Endothelial cell of umbilical vein (primary cell): ENCODE data around the gene TM4SF18. TPM values are rescaled to one million over a fixed set of nuclear protein-coding genes. Genes with fewer than 3 reads are reported as not detected.

Experiments
- BruUV-seq: library from RNA; stranded (reverse); fragments of 400-500 nt; replicated peaks from 2 replicates; lab custom pipeline; 2021; lab: Mats Ljungman, UMichigan
- CTCF ChIA-PET: fragments of 300-600, 350-600 bp; sonication (Branson Sonifier 250); formaldehyde crosslinking; loops from one replicate; lab custom pipeline; 2021; ENCODE audit warnings: antibody characterized with exemption, inconsistent platforms; lab: Charles Lee
- POLR2A ChIA-PET: fragments of 300-600, 350-600 bp; sonication (Branson Sonifier 250); formaldehyde crosslinking; loops from one replicate; lab custom pipeline; 2021; ENCODE audit warnings: antibody characterized with exemption, inconsistent platforms; lab: Charles Lee
- DNase-seq: peaks from one replicate; pipeline ENCODE4 v3.0.0-alpha.2; 2011; ENCODE audit warnings: low read depth, low spot score
- FAIRE-seq: peaks from 2 replicates; lab custom pipeline; 2011; peaks lifted over from hg19 to GRCh38; lab: Jason Lieb, UNC
- H2AFZ ChIP-seq: 2 replicates; pipeline ENCODE4 v1.6.0; 2012; ENCODE audit warnings: low read depth, low read length, control low read depth, inconsistent platforms
- H3K27ac ChIP-seq: 2 replicates; pipeline ENCODE4 v1.5.1; 2011; ENCODE audit warnings: low read depth, mild to moderate bottlenecking, control low read depth, low read length, moderate library complexity; ENCODE audit not compliant: insufficient read depth
- H3K27me3 ChIP-seq, 2 experiments: 2 replicates each; pipeline versions ENCODE4 v1.6.0 to v1.6.1; 2011; ENCODE audit warnings: low read length in 2 of 2, mixed read lengths in 1 of 2; ENCODE audit not compliant: control insufficient read depth in 2 of 2, insufficient read depth in 2 of 2
- H3K36me3 ChIP-seq, 2 experiments: 2 replicates in 1 of 2; 3 replicates in 1 of 2; pipeline ENCODE4 v1.5.1; 2011; ENCODE audit warnings: low read length in 2 of 2, mild to moderate bottlenecking in 1 of 2, moderate library complexity in 1 of 2; ENCODE audit not compliant: control insufficient read depth in 2 of 2, insufficient read depth in 2 of 2; ENCODE audit errors: extremely low read depth in 1 of 2
- H3K4me1 ChIP-seq: 3 replicates; pipeline ENCODE4 v1.5.1; 2011; ENCODE audit warnings: mild to moderate bottlenecking, low read length; ENCODE audit not compliant: control insufficient read depth, insufficient read depth; ENCODE audit errors: extremely low read depth
- H3K4me2 ChIP-seq: 2 replicates; pipeline ENCODE4 v1.6.1; 2011; ENCODE audit warnings: low read length, control low read depth, mixed read lengths; ENCODE audit not compliant: insufficient read depth
- H3K4me3 ChIP-seq, 3 experiments: fragments of 200-600 bp in 1 of 3; sonication (generic), shearing (Covaris generic) in 1 of 3; replicated peaks in 1 of 3; 2 replicates each; pipeline ENCODE4 v1.5.1; 2011 to 2016; ENCODE audit warnings: control low read depth in 3 of 3, low read length in 3 of 3, mild to moderate bottlenecking in 2 of 3, inconsistent platforms in 1 of 3, low read depth in 1 of 3, moderate library complexity in 1 of 3; ENCODE audit not compliant: insufficient read depth in 1 of 3
- H3K79me2 ChIP-seq: 2 replicates; pipeline ENCODE4 v1.6.0; 2012; ENCODE audit warnings: low read length, inconsistent platforms; ENCODE audit not compliant: control insufficient read depth, insufficient read depth
- H3K9ac ChIP-seq: replicated peaks from 2 replicates; pipeline ENCODE3; 2011; ENCODE audit warnings: low read length, control low read depth; ENCODE audit not compliant: insufficient read depth; ENCODE audit errors: extremely low read depth
- H3K9me1 ChIP-seq: replicated peaks from 3 replicates; pipeline ENCODE4 v1.6.0; 2011; ENCODE audit warnings: mild to moderate bottlenecking, low read length; ENCODE audit not compliant: control insufficient read depth, insufficient read depth; ENCODE audit errors: extremely low read depth
- H3K9me3 ChIP-seq: replicated peaks from 2 replicates; pipeline ENCODE4 v1.5.1; 2012; ENCODE audit warnings: low read length, inconsistent platforms; ENCODE audit not compliant: control insufficient read depth, insufficient read depth
- H4K20me1 ChIP-seq: replicated peaks from 2 replicates; pipeline ENCODE3; 2011; ENCODE audit warnings: mild to moderate bottlenecking, low read length; ENCODE audit not compliant: control insufficient read depth, insufficient read depth; ENCODE audit errors: extremely low read depth
- EZH2 ChIP-seq: IDR thresholded peaks from 2 replicates; pipeline ENCODE4 v1.6.1; 2012; ENCODE audit warnings: borderline replicate concordance, low read depth, mild to moderate bottlenecking, moderate library complexity, low read length, inconsistent platforms; ENCODE audit not compliant: severe bottlenecking
- FOS ChIP-seq: IDR thresholded peaks from 2 replicates; pipeline ENCODE4 v1.6.1; 2011; ENCODE audit warnings: mild to moderate bottlenecking, low read length, moderate library complexity, borderline replicate concordance; ENCODE audit not compliant: insufficient read depth
- GATA2 ChIP-seq: IDR thresholded peaks from 2 replicates; pipeline ENCODE4 v1.7.0; 2011; ENCODE audit warnings: low read depth, mild to moderate bottlenecking, moderate library complexity, mixed read lengths, low read length; ENCODE audit not compliant: insufficient read length, insufficient read depth
- JUN ChIP-seq: IDR thresholded peaks from 2 replicates; pipeline ENCODE4 v1.6.1; 2011; ENCODE audit warnings: borderline replicate concordance, low read depth; ENCODE audit not compliant: insufficient read length, insufficient read depth
- MYC ChIP-seq: IDR thresholded peaks from one replicate; pipeline ENCODE4 v1.6.1; 2011; ENCODE audit warnings: mild to moderate bottlenecking, low read depth, low read length
- POLR2A ChIP-seq: IDR thresholded peaks from 2 replicates; pipeline ENCODE4 v1.6.1; 2012; ENCODE audit warnings: low read depth, mild to moderate bottlenecking, control low read depth, low read length
- POLR2AphosphoS5 ChIP-seq: IDR thresholded peaks from 2 replicates; pipeline ENCODE4 v1.6.1; 2012; ENCODE audit warnings: low read depth, mild to moderate bottlenecking, control low read depth, low read length, moderate library complexity; ENCODE audit not compliant: insufficient read depth
- dilution Hi-C: fragments of 300-500 bp; cut with MboI; formaldehyde crosslinking; loops from one replicate; pipeline ENCODE4 v1.15.0; 2019; ENCODE audit warnings: low sequenced_read_pairs; ENCODE audit not compliant: extremely low pct_ligation_motif_present
- intact Hi-C: fragments of 100-400 bp; cut with micrococcal nuclease; formaldehyde crosslinking; loops from one replicate; pipeline ENCODE4 v1.10.0; 2022
- polyA plus RNA-seq, 4 experiments: library from polyadenylated mRNA; depleted of rRNA in 3 of 4; stranded (reverse) in 3 of 4; unstranded in 1 of 4; fragments of >200 nt; gene quantifications; 2 replicates each; pipeline versions ENCODE4 v1.2.1 to v1.2.3, GENCODE V29; 2011 to 2012; ENCODE audit warnings: missing spikeins in 1 of 4
- total RNA-seq: library from RNA; stranded (reverse); gene quantifications from 2 replicates; pipeline ENCODE4 v1.2.3, GENCODE V29; 2021
- TF ChIP-seq, protein P1 (sequence below), 2 donors: IDR thresholded peaks; 1 replicate in 1 of 2; 2 replicates in 1 of 2; pipeline ENCODE4 v1.5.1; 2011; ENCODE audit warnings: low read length in 2 of 2, mild to moderate bottlenecking in 2 of 2, moderate library complexity in 2 of 2, control low read depth in 1 of 2, inconsistent platforms in 1 of 2, low read depth in 1 of 2; ENCODE audit not compliant: insufficient read depth in 1 of 2; ENCODE audit errors: extremely low read depth in 1 of 2
- TF ChIP-seq, protein P2 (sequence below): IDR thresholded peaks from 2 replicates; pipeline ENCODE4 v1.6.1; 2011; ENCODE audit not compliant: insufficient read depth, insufficient read length

Gene TM4SF18
- total and polyA plus RNA-seq, 2 donors (not counting 3 experiments of a cell fraction or from before 2014, with no cell fraction given), result 158 to 163 TPM

DNA sequence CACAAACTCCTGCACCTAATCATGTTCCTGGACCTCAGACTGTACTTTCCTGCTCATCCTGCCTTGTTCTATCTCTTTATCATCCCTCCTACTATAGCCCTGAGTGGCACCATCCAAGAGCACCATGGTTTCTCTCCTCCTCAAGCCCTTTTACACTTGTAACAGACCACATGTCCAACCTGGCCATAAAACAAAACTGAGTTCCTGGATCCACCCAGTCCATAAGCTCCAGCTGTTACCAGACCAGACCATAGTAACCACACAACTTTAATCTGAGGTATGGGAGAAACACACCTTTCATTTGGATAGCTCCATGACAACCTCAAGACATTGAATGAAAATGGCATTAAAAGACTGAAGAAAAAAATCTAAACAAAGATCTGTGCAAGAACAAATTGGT, 9.1 kb downstream of the TM4SF18 start:
- Histone ChIP-seq H2AFZ (no peak overlapping the region), H3K36me3 (peaks cover 15 to 29% of the 10 kb centered on the region in 2 experiments), H3K9ac (no peak overlapping the region), H3K4me3 (no peak overlapping the region), H3K9me1 (no peaks in the 10 kb centered on the region), H3K27ac (no peak overlapping the region), H3K4me1 (peaks cover 11% of the 10 kb centered on the region), H3K4me2 (no peak overlapping the region), H4K20me1 (no peaks in the 10 kb centered on the region), H3K79me2 (no peaks in the 10 kb centered on the region), H3K27me3 (no peaks in the 10 kb centered on the region), H3K9me3 (no peaks in the 10 kb centered on the region)
- dilution Hi-C loops (no loop called here), intact Hi-C loops (no loop called here)
- ChIA-PET CTCF (interaction anchor here (0.9 to 1.4 kb wide), 4 partner anchors 9 to 484 kb away, joined by 3 to 5 read pairs (median 4); partner anchors contain the start of gene TM4SF18), POLR2A (no interaction called here)
- no peak for DNase-seq
- no peak for TF ChIP-seq JUN
- no peak for TF ChIP-seq POLR2A
- TF ChIP-seq, protein P1, sequence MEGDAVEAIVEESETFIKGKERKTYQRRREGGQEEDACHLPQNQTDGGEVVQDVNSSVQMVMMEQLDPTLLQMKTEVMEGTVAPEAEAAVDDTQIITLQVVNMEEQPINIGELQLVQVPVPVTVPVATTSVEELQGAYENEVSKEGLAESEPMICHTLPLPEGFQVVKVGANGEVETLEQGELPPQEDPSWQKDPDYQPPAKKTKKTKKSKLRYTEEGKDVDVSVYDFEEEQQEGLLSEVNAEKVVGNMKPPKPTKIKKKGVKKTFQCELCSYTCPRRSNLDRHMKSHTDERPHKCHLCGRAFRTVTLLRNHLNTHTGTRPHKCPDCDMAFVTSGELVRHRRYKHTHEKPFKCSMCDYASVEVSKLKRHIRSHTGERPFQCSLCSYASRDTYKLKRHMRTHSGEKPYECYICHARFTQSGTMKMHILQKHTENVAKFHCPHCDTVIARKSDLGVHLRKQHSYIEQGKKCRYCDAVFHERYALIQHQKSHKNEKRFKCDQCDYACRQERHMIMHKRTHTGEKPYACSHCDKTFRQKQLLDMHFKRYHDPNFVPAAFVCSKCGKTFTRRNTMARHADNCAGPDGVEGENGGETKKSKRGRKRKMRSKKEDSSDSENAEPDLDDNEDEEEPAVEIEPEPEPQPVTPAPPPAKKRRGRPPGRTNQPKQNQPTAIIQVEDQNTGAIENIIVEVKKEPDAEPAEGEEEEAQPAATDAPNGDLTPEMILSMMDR (IDR thresholded peaks at IDR 0.05; ENCODE audit: extremely low read depth in 1 of 2, insufficient read depth in 1 of 2, low read depth in 1 of 2, low read length in 2 of 2), result no peak
- no peak for TF ChIP-seq FOS
- BruUV-seq, result no TSS peak
- FAIRE-seq, result no peak

DNA sequence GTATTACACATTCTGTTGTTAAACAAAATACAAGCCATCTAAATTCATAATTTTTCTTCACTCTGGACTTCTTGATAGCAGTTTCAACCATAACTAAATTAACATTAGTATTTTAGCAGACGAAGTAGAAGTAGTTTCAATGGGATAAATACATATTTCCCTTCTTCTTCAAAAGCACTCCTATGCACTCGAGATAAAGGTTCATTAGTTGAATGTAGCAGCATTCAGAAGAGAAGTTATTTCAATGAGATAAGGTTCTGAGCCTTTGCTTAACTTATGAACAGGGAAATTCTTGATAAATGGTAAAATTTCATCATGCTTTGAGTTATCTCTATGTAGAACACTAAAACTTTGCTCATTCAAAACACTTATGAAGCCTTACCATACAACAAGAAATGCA, 11.8 kb downstream of the TM4SF18 start:
- FAIRE-seq (no peak), DNase-seq (no peak)
- Histone ChIP-seq H3K4me3 (no peak overlapping the region), H3K27ac (no peak overlapping the region), H3K79me2 (no peaks in the 10 kb centered on the region), H2AFZ (no peak overlapping the region), H3K9ac (no peak overlapping the region), H3K36me3 (peaks cover 13 to 29% of the 10 kb centered on the region in 2 experiments), H3K4me1 (peaks cover 3% of the 10 kb centered on the region), H3K27me3 (no peaks in the 10 kb centered on the region), H3K9me3 (no peaks in the 10 kb centered on the region), H3K4me2 (no peak overlapping the region), H4K20me1 (no peaks in the 10 kb centered on the region), H3K9me1 (no peaks in the 10 kb centered on the region)
- CTCF ChIA-PET, result interaction anchor here (1.1 kb wide), 1 partner anchor 22 kb away, joined by 3 read pairs; no protein-coding TSS in a partner anchor
- TF ChIP-seq, protein P2, sequence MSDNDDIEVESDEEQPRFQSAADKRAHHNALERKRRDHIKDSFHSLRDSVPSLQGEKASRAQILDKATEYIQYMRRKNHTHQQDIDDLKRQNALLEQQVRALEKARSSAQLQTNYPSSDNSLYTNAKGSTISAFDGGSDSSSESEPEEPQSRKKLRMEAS, result no peak
- TF ChIP-seq MYC (no peak), POLR2A (no peak), JUN (no peak), EZH2 (no peak), FOS (no peak), POLR2AphosphoS5 (no peak), GATA2 (no peak)
- TF ChIP-seq, protein P1 (IDR thresholded peaks at IDR 0.05; ENCODE audit: extremely low read depth in 1 of 2, insufficient read depth in 1 of 2, low read depth in 1 of 2, low read length in 2 of 2), result no peak
- intact Hi-C loops, result no loop called here
- BruUV-seq, result no TSS peak
- dilution Hi-C loops, result no loop called here
- POLR2A ChIA-PET, result no interaction called here
